Activated T-helper 1 cell treated with anti-CD3 and anti-CD28 coated beads, Interleukin-12 subunit alpha, Interleukin-12 subunit beta, Interleukin-2, Interleukin-4 antibody, amounts not matched to agents 30 ng/mL and 10 ng/mL and 1 ng/mL, durations not matched to agents 14 hours and 24 hours and 36 hours (primary cell): ENCODE results near the gene LRP1B. TPM values are rescaled to one million over a fixed set of nuclear protein-coding genes. Genes with fewer than 3 reads are reported as not detected.
"Not testable (repeated sequence)": the region's sequence is repeated elsewhere in the genome, so short reads cannot be mapped to it uniquely, and the experiment has no call there.

ENCODE experiments used
- DNase-seq: peaks from one replicate; pipeline ENCODE4 v3.0.0; 2021; ENCODE audit warnings: low spot score
- H3K27ac Mint-ChIP-seq: one replicate; pipeline ENCODE4 v1.8.0; 2021; ENCODE audit warnings: mild to moderate bottlenecking, mixed read lengths
- H3K27me3 Mint-ChIP-seq: one replicate; pipeline ENCODE4 v1.8.0; 2022; ENCODE audit warnings: mild to moderate bottlenecking, moderate library complexity, mixed read lengths; ENCODE audit not compliant: insufficient read depth
- H3K36me3 Mint-ChIP-seq: one replicate; pipeline ENCODE4 v1.8.0; 2021; ENCODE audit warnings: low read depth, mixed read lengths
- H3K4me1 Mint-ChIP-seq: one replicate; pipeline ENCODE4 v1.8.0; 2021; ENCODE audit warnings: low read depth, mixed read lengths
- H3K4me3 Mint-ChIP-seq: one replicate; pipeline ENCODE4 v1.8.0; 2021; ENCODE audit warnings: mild to moderate bottlenecking, moderate library complexity, mixed read lengths
- H3K9me3 Mint-ChIP-seq: one replicate; pipeline ENCODE4 v1.8.0; 2021; ENCODE audit warnings: mixed read lengths
- intact Hi-C: fragments of 100-400 bp; cut with micrococcal nuclease; formaldehyde crosslinking; loops from one replicate; pipeline ENCODE4 v1.15.1; 2024
- total RNA-seq: library from RNA; stranded (reverse); gene quantifications from 2 replicates; pipeline ENCODE4 v1.2.3, GENCODE V29; 2022

Gene LRP1B
- total RNA-seq, 1 donor from 2014 or later, result not detected

DNA sequence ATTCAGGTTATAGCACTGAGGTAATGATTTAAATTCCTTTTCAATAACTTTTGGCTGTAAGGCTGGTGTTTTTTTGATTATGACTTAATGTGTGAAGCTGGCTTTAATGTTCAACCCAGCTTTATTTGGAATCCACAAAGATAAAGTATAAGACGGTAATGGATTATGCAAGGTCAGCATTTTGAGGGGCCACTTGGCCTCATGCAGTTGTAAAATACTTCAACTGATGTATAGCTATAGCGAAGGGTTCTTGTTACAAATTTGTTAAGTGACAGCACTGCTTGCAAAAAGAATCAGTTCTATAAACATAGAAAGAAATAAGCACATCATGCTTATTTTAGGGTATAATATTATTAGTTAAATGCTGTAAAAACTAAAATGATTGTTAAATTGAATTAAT lies 36.6 kb downstream of the LRP1B start:
- DNase-seq, result no peak
- no peak overlapping the region for H3K4me3 Mint-ChIP-seq
- H3K4me1 Mint-ChIP-seq, result no peaks in the 10 kb centered on the region
- no peaks in the 10 kb centered on the region for H3K36me3 Mint-ChIP-seq
- H3K9me3 Mint-ChIP-seq, result no peaks in the 10 kb centered on the region
- H3K27me3 Mint-ChIP-seq, result no peaks in the 10 kb centered on the region
- intact Hi-C loops, result no loop called here
- no peak overlapping the region for H3K27ac Mint-ChIP-seq

DNA sequence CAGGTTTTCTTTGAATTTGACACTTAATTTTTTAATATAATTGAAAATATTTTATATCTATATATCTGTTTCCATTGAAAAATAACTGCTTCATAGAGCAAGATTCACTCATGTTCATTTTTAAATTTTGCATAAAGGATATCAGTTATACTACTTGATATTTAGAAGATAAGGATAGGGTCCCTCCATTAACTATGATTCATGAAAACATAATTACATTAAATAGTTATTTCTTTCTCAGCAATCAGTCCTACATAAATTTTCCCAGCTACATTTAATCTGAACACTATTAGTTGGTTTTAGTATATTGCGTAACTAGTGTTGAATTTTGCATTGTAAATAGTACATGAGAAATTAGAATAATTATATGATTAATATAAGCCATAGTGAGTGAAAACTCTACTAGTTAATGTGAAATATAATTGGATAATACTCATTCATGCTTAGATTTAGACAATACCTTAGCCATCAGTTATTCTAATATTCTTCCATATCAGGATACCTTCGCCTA lies 42.7 kb downstream of the LRP1B start:
- Mint-ChIP-seq H3K27ac (no peak overlapping the region), H3K4me1 (no peaks in the 10 kb centered on the region), H3K4me3 (no peak overlapping the region), H3K27me3 (no peaks in the 10 kb centered on the region), H3K36me3 (no peaks in the 10 kb centered on the region), H3K9me3 (no peaks in the 10 kb centered on the region)
- DNase-seq, result no peak
- intact Hi-C loops, result no loop called here

DNA sequence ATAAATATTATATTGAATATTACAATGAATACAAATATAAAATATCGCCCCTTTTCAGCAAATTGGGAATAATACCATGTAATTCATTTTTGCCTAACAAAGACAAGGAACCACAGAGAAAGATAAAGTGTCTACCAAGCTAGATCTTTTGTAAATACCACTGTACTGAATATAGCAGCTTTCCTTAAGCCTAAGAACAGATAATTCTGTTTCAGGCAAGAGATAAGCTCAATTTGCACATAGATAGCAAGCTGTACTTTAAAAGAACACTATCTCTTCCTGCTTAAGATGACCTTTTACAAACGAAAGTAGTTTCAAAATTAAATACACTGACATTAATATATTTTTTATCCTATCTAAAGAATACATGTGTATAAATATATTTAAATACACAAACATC lies 43.2 kb downstream of the LRP1B start:
- H3K4me1 Mint-ChIP-seq, H3K36me3 Mint-ChIP-seq, intact Hi-C loops, H3K9me3 Mint-ChIP-seq, H3K27me3 Mint-ChIP-seq, H3K27ac Mint-ChIP-seq, DNase-seq, H3K4me3 Mint-ChIP-seq: not testable (repeated sequence)

DNA sequence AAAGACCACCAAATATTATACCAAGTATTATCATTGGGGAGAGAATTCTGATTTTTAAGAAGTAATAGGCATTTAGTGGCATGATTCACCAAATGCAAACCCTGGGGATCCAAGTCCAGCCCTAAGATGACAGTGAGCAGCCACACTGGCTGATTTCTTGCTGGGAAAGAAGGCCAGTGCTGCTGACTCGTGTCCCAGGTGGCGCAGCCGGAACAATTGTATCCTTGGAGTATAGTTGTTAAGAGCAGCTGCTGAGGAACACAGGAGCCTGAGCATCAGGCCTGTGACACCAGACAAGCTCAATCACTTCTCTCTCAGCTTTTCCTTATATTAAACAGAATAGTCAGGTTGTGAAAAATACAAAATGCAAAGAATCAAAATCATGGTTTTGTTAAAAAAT lies 48.4 kb downstream of the LRP1B start:
- no peaks in the 10 kb centered on the region for H3K9me3 Mint-ChIP-seq
- DNase-seq, result no peak
- H3K36me3 Mint-ChIP-seq, result no peaks in the 10 kb centered on the region
- no peak overlapping the region for H3K27ac Mint-ChIP-seq
- intact Hi-C loops, result no loop called here
- H3K4me1 Mint-ChIP-seq, result no peaks in the 10 kb centered on the region
- H3K27me3 Mint-ChIP-seq, result no peaks in the 10 kb centered on the region
- H3K4me3 Mint-ChIP-seq, result no peak overlapping the region

DNA sequence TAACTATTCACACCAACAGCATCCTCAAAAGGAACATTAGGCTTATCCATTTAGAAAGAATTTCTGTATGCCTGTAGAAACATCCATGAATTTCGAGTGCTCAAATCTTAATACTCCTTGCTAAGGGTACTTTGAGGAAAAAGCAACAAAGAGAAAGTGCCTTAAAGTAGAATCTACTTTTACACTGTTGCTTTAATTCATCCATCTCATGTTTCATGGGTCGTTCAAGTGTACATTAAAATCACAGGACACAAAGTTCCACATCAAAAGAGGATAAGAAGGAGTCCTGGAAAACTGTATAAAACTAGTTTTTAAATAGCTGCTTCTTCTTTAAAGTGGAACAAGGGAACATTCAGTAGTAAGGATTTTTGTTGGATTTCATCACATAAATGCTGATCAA lies 54.5 kb downstream of the LRP1B start:
- no peak for DNase-seq
- H3K9me3 Mint-ChIP-seq, result no peaks in the 10 kb centered on the region
- no peak overlapping the region for H3K27ac Mint-ChIP-seq
- intact Hi-C loops, result no loop called here
- no peaks in the 10 kb centered on the region for H3K27me3 Mint-ChIP-seq
- H3K4me1 Mint-ChIP-seq, result no peaks in the 10 kb centered on the region
- no peaks in the 10 kb centered on the region for H3K36me3 Mint-ChIP-seq
- H3K4me3 Mint-ChIP-seq, result no peak overlapping the region

DNA sequence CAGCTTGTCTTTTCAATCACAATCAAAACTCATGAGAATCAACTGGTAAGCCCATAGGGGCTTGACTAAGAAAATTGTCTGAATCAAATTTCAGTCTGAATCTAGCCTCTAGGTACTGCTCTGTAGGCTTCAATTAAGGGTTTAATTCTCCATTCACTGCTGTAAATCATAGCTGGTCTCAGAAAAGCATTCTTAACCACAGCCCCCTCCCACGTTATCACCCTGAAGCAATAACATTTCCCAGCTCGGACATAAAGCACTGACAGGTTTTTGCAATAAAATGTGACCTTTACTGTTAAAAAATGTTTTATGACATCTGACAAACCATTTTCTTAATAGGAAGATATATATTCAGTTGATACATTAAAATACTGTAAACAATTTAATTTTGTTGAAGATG lies 55.0 kb downstream of the LRP1B start:
- Mint-ChIP-seq H3K27ac (no peak overlapping the region), H3K4me3 (no peak overlapping the region), H3K4me1 (no peaks in the 10 kb centered on the region), H3K9me3 (no peaks in the 10 kb centered on the region), H3K36me3 (no peaks in the 10 kb centered on the region), H3K27me3 (no peaks in the 10 kb centered on the region)
- intact Hi-C loops, result no loop called here
- no peak for DNase-seq

DNA sequence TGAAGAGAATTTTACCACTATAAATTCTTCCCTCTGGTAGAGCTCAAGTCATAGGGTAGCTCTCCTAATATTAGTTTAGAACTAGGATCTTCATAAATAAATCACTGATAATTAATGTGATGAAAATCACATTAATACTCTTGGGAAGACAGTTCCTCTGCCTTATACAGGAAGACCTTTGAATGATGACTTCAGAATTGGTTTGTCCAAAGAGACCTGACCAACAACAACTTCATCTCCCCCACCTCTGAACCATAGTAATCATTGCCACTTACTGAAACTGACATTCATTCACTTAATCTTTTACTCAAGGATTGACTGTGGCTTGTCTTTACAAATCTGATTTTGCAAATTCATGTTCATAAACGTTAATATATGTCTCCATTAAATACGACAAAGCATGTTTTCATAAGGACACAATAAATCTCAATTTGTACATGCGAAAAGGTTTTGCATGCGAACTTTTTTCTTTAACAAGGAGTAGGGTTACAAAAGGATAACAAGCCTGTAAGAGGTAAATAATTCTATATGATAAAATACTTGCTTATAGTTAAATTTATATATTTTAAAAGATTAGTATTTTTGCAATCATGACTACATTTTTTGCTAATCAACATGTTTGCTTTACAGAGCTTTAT lies 61.4 kb downstream of the LRP1B start:
- intact Hi-C loops, result no loop called here
- H3K9me3 Mint-ChIP-seq, result no peaks in the 10 kb centered on the region
- no peaks in the 10 kb centered on the region for H3K27me3 Mint-ChIP-seq
- H3K36me3 Mint-ChIP-seq, result no peaks in the 10 kb centered on the region
- H3K4me3 Mint-ChIP-seq, result no peak overlapping the region
- H3K27ac Mint-ChIP-seq, result no peak overlapping the region
- DNase-seq, result no peak
- H3K4me1 Mint-ChIP-seq, result no peaks in the 10 kb centered on the region

DNA sequence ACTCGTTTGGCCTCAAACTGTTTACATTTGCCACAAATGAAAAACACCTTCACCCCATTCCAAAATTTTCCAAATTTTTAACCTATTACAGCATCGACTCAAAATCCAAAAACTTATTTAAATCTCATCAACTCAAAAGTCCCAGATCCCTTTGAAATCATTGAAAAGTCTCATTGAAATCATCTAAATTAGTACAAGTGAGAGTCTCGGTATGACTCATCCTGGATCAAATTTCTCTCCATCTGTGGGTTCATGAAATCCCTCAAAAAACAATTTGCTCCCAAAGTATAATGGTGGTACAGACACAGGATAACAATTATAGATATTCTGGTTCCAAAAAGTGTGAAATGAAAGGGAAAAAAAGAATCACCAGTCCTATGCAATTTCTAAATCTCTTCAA lies 65.1 kb downstream of the LRP1B start:
- Mint-ChIP-seq H3K4me3 (no peak overlapping the region), H3K27me3 (no peaks in the 10 kb centered on the region), H3K9me3 (no peaks in the 10 kb centered on the region), H3K4me1 (no peaks in the 10 kb centered on the region), H3K27ac (no peak overlapping the region), H3K36me3 (no peaks in the 10 kb centered on the region)
- DNase-seq, result no peak
- intact Hi-C loops, result no loop called here

DNA sequence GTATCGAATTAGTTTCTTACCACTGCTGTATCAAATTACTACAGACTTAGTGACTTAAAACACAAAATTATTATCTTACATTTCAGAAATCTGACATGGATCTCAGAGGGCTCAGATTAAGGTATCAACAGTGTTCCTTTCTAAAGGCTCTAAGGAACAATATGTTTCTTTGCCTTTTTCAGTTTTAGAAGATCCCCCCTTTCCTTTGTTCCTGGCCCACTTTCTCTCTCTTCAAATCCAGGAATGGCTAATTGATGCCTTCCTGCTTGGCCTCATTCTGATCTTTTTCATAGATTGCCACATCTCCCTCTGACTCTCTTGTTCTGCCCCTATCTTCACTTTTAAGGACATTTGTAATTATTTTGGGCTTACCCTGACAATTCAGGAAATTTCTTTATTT lies 65.7 kb downstream of the LRP1B start:
- DNase-seq, result no peak
- Mint-ChIP-seq H3K4me3 (no peak overlapping the region), H3K27ac (no peak overlapping the region), H3K4me1 (no peaks in the 10 kb centered on the region), H3K9me3 (no peaks in the 10 kb centered on the region), H3K36me3 (no peaks in the 10 kb centered on the region), H3K27me3 (no peaks in the 10 kb centered on the region)
- intact Hi-C loops, result no loop called here

DNA sequence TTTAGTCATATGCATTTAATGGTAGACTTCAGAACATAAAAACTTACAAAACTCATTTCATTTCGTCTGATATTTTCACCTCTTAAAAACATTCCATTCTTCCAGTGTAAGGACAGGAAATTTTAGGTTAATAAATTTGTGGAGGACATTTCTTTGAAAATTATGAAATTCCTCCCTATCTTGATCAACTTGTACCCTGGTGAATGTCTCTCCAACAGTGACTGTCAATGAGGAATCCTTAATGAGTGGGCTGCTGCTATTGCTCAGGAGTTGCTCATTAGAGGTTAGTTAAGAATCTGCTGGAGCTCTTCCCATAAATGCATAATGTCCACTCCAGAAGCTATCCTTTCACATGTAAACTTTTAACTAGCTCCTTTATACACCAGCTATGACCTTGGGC lies 69.1 kb downstream of the LRP1B start:
- H3K4me3 Mint-ChIP-seq, result no peak overlapping the region
- H3K36me3 Mint-ChIP-seq, result no peaks in the 10 kb centered on the region
- no peaks in the 10 kb centered on the region for H3K9me3 Mint-ChIP-seq
- no peaks in the 10 kb centered on the region for H3K4me1 Mint-ChIP-seq
- intact Hi-C loops, result no loop called here
- no peaks in the 10 kb centered on the region for H3K27me3 Mint-ChIP-seq
- no peak for DNase-seq
- H3K27ac Mint-ChIP-seq, result no peak overlapping the region

DNA sequence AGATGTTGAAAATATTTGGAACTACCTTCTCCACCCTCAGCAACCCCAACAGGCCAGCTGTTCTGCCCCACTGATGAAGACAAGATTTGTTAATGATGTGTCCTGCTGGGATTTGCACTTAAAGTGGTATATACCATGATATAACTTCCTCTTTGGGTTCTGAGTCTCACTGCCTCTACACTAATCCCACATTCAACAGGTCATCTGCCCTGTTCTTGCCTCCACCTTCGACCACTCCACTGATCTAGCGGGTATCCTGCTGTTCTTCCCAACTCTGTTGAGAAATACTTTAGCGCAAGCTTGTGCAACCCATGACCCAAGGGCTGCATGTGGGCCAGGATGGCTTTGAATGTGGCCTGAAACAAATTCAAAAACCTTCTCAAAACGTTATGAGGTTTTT lies 72.7 kb downstream of the LRP1B start:
- no peaks in the 10 kb centered on the region for H3K36me3 Mint-ChIP-seq
- DNase-seq, result no peak
- H3K9me3 Mint-ChIP-seq, result no peaks in the 10 kb centered on the region
- H3K27ac Mint-ChIP-seq, result no peak overlapping the region
- H3K4me1 Mint-ChIP-seq, result no peaks in the 10 kb centered on the region
- H3K4me3 Mint-ChIP-seq, result no peak overlapping the region
- intact Hi-C loops, result no loop called here
- no peaks in the 10 kb centered on the region for H3K27me3 Mint-ChIP-seq

DNA sequence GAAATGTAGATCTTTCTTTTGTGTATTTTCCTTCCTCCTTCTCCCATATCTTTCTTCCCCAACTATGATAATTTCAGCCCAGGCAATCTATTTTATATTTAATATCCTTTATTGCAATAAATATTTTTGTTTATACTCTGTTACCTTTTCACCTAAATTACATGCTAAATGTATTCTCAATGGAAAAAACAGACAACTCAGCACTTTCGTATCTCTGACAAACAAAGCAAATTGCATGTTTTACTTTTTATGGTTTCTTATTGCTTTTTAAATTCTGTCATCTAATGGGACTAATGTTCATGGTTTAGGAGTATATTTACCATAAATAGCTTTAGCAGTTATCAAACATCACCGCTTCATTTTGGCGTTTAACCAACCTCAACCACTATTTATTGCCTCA lies 74.0 kb downstream of the LRP1B start:
- Mint-ChIP-seq H3K27me3 (no peaks in the 10 kb centered on the region), H3K4me1 (no peaks in the 10 kb centered on the region)

DNA sequence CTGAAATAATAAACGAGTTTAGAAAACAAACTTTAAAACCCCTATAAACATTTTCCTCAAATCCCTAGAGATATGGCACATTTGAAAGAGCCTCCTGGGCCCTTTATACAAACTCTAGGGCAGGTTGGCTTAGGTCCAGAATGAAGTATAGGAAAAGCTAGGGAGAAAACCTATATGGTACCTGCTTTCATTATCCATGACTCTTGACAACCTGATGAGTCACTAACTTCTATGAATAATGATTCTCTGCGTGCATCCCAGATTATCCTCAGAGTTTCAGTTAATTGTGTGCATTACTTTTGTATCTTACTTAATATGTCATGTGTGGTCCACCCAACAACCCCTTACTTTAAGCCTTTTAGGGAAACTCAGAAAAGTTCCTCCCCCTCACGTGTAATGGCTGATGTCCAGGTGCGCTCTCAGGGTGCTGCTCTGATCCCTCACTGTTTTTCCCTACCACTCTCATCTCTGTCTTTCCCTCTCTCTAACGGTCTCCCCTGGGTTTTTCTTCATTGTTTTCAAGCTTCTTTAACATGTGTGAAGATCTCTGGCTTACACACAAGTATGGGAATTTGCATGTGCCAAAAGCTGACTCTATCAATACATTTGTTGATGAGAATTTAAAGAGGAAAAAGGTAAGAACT lies 78.5 kb downstream of the LRP1B start:
- no peak for DNase-seq
- no peaks in the 10 kb centered on the region for H3K9me3 Mint-ChIP-seq
- H3K36me3 Mint-ChIP-seq, result no peaks in the 10 kb centered on the region
- no peaks in the 10 kb centered on the region for H3K4me1 Mint-ChIP-seq
- no peaks in the 10 kb centered on the region for H3K27me3 Mint-ChIP-seq
- intact Hi-C loops, result no loop called here
- H3K27ac Mint-ChIP-seq, result no peak overlapping the region
- no peak overlapping the region for H3K4me3 Mint-ChIP-seq

More for the DNA sequence above, 74.0 kb downstream of the LRP1B start:
- H3K27ac Mint-ChIP-seq, result no peak overlapping the region
- DNase-seq, result no peak
- H3K9me3 Mint-ChIP-seq, result no peaks in the 10 kb centered on the region
- intact Hi-C loops, result no loop called here
- H3K4me3 Mint-ChIP-seq, result no peak overlapping the region
- no peaks in the 10 kb centered on the region for H3K36me3 Mint-ChIP-seq

DNA sequence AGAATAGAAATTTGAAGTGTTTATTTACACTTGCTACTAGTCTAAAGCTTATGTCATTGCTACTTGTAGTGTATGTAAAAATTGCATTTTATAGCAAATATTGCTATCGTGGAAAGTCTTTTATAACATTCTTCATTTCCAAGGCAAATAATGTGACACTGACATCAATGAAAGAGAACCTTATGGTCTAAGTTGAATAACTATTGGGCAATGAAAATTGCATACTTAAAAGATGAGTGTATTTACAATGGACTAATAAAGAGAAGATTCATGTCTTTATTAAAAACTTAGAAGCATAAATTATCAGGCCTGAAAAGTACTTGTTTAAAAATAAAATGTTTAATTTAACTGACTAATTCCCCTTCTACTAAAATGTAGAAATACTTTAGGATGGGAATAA lies 82.2 kb downstream of the LRP1B start:
- Mint-ChIP-seq H3K36me3 (no peaks in the 10 kb centered on the region), H3K4me1 (no peaks in the 10 kb centered on the region), H3K27ac (no peak overlapping the region), H3K27me3 (no peaks in the 10 kb centered on the region), H3K4me3 (no peak overlapping the region), H3K9me3 (no peaks in the 10 kb centered on the region)
- DNase-seq, result no peak
- intact Hi-C loops, result no loop called here
